ENCODE data around the gene ACLY. TPM values are rescaled to one million over a fixed set of nuclear protein-coding genes. Genes with fewer than 3 reads are reported as not detected.
"Not testable (repeated sequence)": the region's sequence is repeated elsewhere in the genome, so short reads cannot be mapped to it uniquely, and the experiment has no call there.

Gene ACLY
- total RNA-seq, 2 experiments from 2014 or later, result 186 to 220 TPM

GRCh38 chr17:41896726-41897125, 22.0 kb downstream of the ACLY start:
- Mint-ChIP-seq H3K9me3 (ENCODE audit: low read depth) (no peaks in the 10 kb centered on the region), H3K27ac (no peak overlapping the region), H3K4me3 (no peak overlapping the region), H3K4me1 (no peaks in the 10 kb centered on the region), H3K36me3 (peaks cover 51% of the 10 kb centered on the region), H3K27me3 (no peaks in the 10 kb centered on the region)
- ATAC-seq (no peak), DNase-seq (no peak)
- CTCF ChIA-PET, result no interaction called here

- Mint-ChIP-seq H3K4me3 (no peak overlapping the region), H3K36me3 (peaks cover 45% of the 10 kb centered on the region), H3K9me3 (ENCODE audit: low read depth) (no peaks in the 10 kb centered on the region), H3K27ac (no peak overlapping the region), H3K4me1 (no peaks in the 10 kb centered on the region), H3K27me3 (no peaks in the 10 kb centered on the region)
- CTCF ChIA-PET, result interaction anchor here (1.6 kb wide), 1 partner anchor 13 kb away, joined by 3 read pairs; no protein-coding TSS in a partner anchor
- DNase-seq (no peak), ATAC-seq (no peak)
These were observed 23.1 kb downstream of the ACLY start for GRCh38 chr17:41895617-41896016.

- Mint-ChIP-seq H3K27me3 (no peaks in the 10 kb centered on the region), H3K9me3 (ENCODE audit: low read depth) (no peaks in the 10 kb centered on the region), H3K27ac (no peak overlapping the region), H3K4me1 (no peaks in the 10 kb centered on the region), H3K36me3 (peaks cover 44% of the 10 kb centered on the region), H3K4me3 (no peak overlapping the region)
- ATAC-seq, result no peak
- CTCF ChIA-PET, result interaction anchor here (1.6 kb wide), 1 partner anchor 13 kb away, joined by 3 read pairs; no protein-coding TSS in a partner anchor
- no peak for DNase-seq
These were observed 23.9 kb downstream of the ACLY start for GRCh38 chr17:41894791-41895331.

GRCh38 chr17:41893384-41893783, 25.4 kb downstream of the ACLY start:
- Mint-ChIP-seq H3K9me3 (ENCODE audit: low read depth) (no peaks in the 10 kb centered on the region), H3K4me3 (no peak overlapping the region), H3K27ac (no peak overlapping the region), H3K27me3 (no peaks in the 10 kb centered on the region), H3K4me1 (no peaks in the 10 kb centered on the region), H3K36me3 (peaks cover 39% of the 10 kb centered on the region)
- CTCF ChIA-PET, result interaction anchor here (1.0 kb wide), 1 partner anchor 156 kb away, joined by 4 read pairs; no protein-coding TSS in a partner anchor
- no peak for DNase-seq
- ATAC-seq, result no peak

GRCh38 chr17:41892021-41892376, 26.8 kb downstream of the ACLY start:
- H3K4me1 Mint-ChIP-seq, result no peaks in the 10 kb centered on the region
- ATAC-seq (no peak), DNase-seq (no peak)
- peaks cover 41% of the 10 kb centered on the region for H3K36me3 Mint-ChIP-seq
- H3K4me3 Mint-ChIP-seq, result no peak overlapping the region
- H3K27me3 Mint-ChIP-seq, result no peaks in the 10 kb centered on the region
- no peaks in the 10 kb centered on the region for H3K9me3 Mint-ChIP-seq (ENCODE audit: low read depth)
- no peak overlapping the region for H3K27ac Mint-ChIP-seq
- CTCF ChIA-PET, result interaction anchor here (1.4 kb wide), 1 partner anchor 26 kb away, joined by 4 read pairs; the partner anchor contains the start of gene ACLY

- CTCF ChIA-PET, result interaction anchor here (1.4 kb wide), 1 partner anchor 27 kb away, joined by 4 read pairs; the partner anchor contains the start of gene ACLY
- Mint-ChIP-seq H3K36me3 (peaks cover 38% of the 10 kb centered on the region), H3K27ac (no peak overlapping the region), H3K4me1 (no peaks in the 10 kb centered on the region), H3K9me3 (ENCODE audit: low read depth) (no peaks in the 10 kb centered on the region), H3K4me3 (no peak overlapping the region), H3K27me3 (no peaks in the 10 kb centered on the region)
- ATAC-seq (no peak), DNase-seq (no peak)
These were observed 27.4 kb downstream of the ACLY start for GRCh38 chr17:41891135-41892020.

- no peaks in the 10 kb centered on the region for H3K9me3 Mint-ChIP-seq (ENCODE audit: low read depth)
- H3K4me3 Mint-ChIP-seq, result no peak overlapping the region
- no peak overlapping the region for H3K27ac Mint-ChIP-seq
- H3K27me3 Mint-ChIP-seq, result no peaks in the 10 kb centered on the region
- no peak for DNase-seq
- H3K36me3 Mint-ChIP-seq, result peaks cover 46% of the 10 kb centered on the region
- no peaks in the 10 kb centered on the region for H3K4me1 Mint-ChIP-seq
- ATAC-seq, result no peak
- CTCF ChIA-PET, result no interaction called here
These were observed 30.3 kb downstream of the ACLY start for GRCh38 chr17:41888332-41888965.

- Mint-ChIP-seq H3K36me3 (peaks cover 47% of the 10 kb centered on the region), H3K4me3 (no peak overlapping the region), H3K27me3 (no peaks in the 10 kb centered on the region), H3K27ac (no peak overlapping the region), H3K4me1 (no peaks in the 10 kb centered on the region), H3K9me3 (ENCODE audit: low read depth) (no peaks in the 10 kb centered on the region)
- ATAC-seq (no peak), DNase-seq (no peak)
- CTCF ChIA-PET, result interaction anchor here (1.4 kb wide), 1 partner anchor 74 kb away, joined by 3 read pairs; no protein-coding TSS in a partner anchor
These were observed 33.0 kb downstream of the ACLY start for GRCh38 chr17:41885733-41886132.

- H3K4me1 Mint-ChIP-seq, result no peaks in the 10 kb centered on the region
- ATAC-seq, result no peak
- no peaks in the 10 kb centered on the region for H3K27me3 Mint-ChIP-seq
- peaks cover 55% of the 10 kb centered on the region for H3K36me3 Mint-ChIP-seq
- DNase-seq, result no peak
- H3K9me3 Mint-ChIP-seq (ENCODE audit: low read depth), result no peaks in the 10 kb centered on the region
- CTCF ChIA-PET, result interaction anchor here (1.4 kb wide), 2 partner anchors 12 to 19 kb away, joined by 3 read pairs; no protein-coding TSS in a partner anchor
- no peak overlapping the region for H3K4me3 Mint-ChIP-seq
- no peak overlapping the region for H3K27ac Mint-ChIP-seq
These were observed 36.0 kb downstream of the ACLY start for GRCh38 chr17:41882756-41883155.

GRCh38 chr17:41880130-41880529, 38.6 kb downstream of the ACLY start:
- CTCF ChIA-PET, result interaction anchor here (0.7 kb wide), 1 partner anchor 35 kb away, joined by 3 read pairs; no protein-coding TSS in a partner anchor
- no peaks in the 10 kb centered on the region for H3K27me3 Mint-ChIP-seq
- peaks cover 47% of the 10 kb centered on the region for H3K36me3 Mint-ChIP-seq
- no peak overlapping the region for H3K27ac Mint-ChIP-seq
- H3K9me3 Mint-ChIP-seq (ENCODE audit: low read depth), result no peaks in the 10 kb centered on the region
- H3K4me3 Mint-ChIP-seq, result no peak overlapping the region
- no peak for DNase-seq
- no peaks in the 10 kb centered on the region for H3K4me1 Mint-ChIP-seq
- ATAC-seq, result no peak

- not testable (repeated sequence) for H3K9me3 Mint-ChIP-seq (ENCODE audit: low read depth); H3K27ac Mint-ChIP-seq; H3K4me3 Mint-ChIP-seq; DNase-seq; ATAC-seq; H3K27me3 Mint-ChIP-seq; H3K4me1 Mint-ChIP-seq
- CTCF ChIA-PET, result interaction anchor here (1.1 to 2.6 kb wide), 2 partner anchors 9 to 10 kb away, joined by 3 to 7 read pairs; partner anchors contain the start of gene KLHL11
- peaks cover 63% of the 10 kb centered on the region for H3K36me3 Mint-ChIP-seq
These were observed 44.5 kb downstream of the ACLY start for GRCh38 chr17:41874293-41874670.

GRCh38 chr17:41873559-41874292, 45.0 kb downstream of the ACLY start:
- ATAC-seq (no peak), DNase-seq (no peak)
- CTCF ChIA-PET, result interaction anchor here (1.1 to 2.6 kb wide), 2 partner anchors 8 to 11 kb away, joined by 3 to 7 read pairs; partner anchors contain the start of gene KLHL11
- Mint-ChIP-seq H3K27me3 (no peaks in the 10 kb centered on the region), H3K27ac (no peak overlapping the region), H3K4me3 (no peak overlapping the region), H3K4me1 (peaks cover 12% of the 10 kb centered on the region), H3K9me3 (ENCODE audit: low read depth) (no peaks in the 10 kb centered on the region), H3K36me3 (peaks cover 64% of the 10 kb centered on the region)

GRCh38 chr17:41871789-41872188, 47.0 kb downstream of the ACLY start:
- no peak overlapping the region for H3K27ac Mint-ChIP-seq
- H3K4me1 Mint-ChIP-seq, result peaks cover 22% of the 10 kb centered on the region
- ATAC-seq (no peak), DNase-seq (no peak)
- CTCF ChIA-PET, result no interaction called here
- peaks cover 63% of the 10 kb centered on the region for H3K36me3 Mint-ChIP-seq
- no peak overlapping the region for H3K4me3 Mint-ChIP-seq
- no peaks in the 10 kb centered on the region for H3K27me3 Mint-ChIP-seq
- H3K9me3 Mint-ChIP-seq (ENCODE audit: low read depth), result no peaks in the 10 kb centered on the region
